Activated CD4-positive, CD25-positive, alpha-beta regulatory T cell treated with anti-CD3 and anti-CD28 coated beads, Interleukin-2, amount 50 U/mL, for 24 hours (primary cell): ENCODE data around the gene IBA57.
"Not testable (repeated sequence)": the region's sequence is repeated elsewhere in the genome, so short reads cannot be mapped to it uniquely, and the experiment has no call there.

Experiments used
- ATAC-seq, 2 donors: fragments of 150-1000 bp; cut with Tn5 transposase; one replicate each; pipeline ENCODE4 v1.10.0; 2021; ENCODE audit warnings: mild to moderate bottlenecking in 1 of 2, moderate library complexity in 1 of 2

Gene IBA57

GRCh38 chr1:228213917-228214808 is 48.6 kb downstream of the IBA57 start:
- no peak for ATAC-seq

GRCh38 chr1:228214921-228215662 is 49.5 kb downstream of the IBA57 start:
- ATAC-seq = no peak

GRCh38 chr1:228215663-228216116 is 50.1 kb downstream of the IBA57 start:
- ATAC-seq = no peak

GRCh38 chr1:228216371-228217320 is 51.0 kb downstream of the IBA57 start:
- ATAC-seq = no peak

GRCh38 chr1:228217551-228218344 is 52.1 kb downstream of the IBA57 start:
- ATAC-seq = no peak

- no peak for ATAC-seq
Observed at GRCh38 chr1:228218513-228219244, 53.1 kb downstream of the IBA57 start.

GRCh38 chr1:228219245-228219961 is 53.8 kb downstream of the IBA57 start:
- ATAC-seq = no peak

- no peak for ATAC-seq
Observed at GRCh38 chr1:228219962-228220780, 54.6 kb downstream of the IBA57 start.

- ATAC-seq = not testable (repeated sequence)
Observed at GRCh38 chr1:228221097-228221496, 55.5 kb downstream of the IBA57 start.

- ATAC-seq = no peak
Observed at GRCh38 chr1:228222548-228222947, 56.9 kb downstream of the IBA57 start.

GRCh38 chr1:228224198-228225164 is 58.9 kb downstream of the IBA57 start:
- no peak for ATAC-seq

GRCh38 chr1:228225165-228225710 is 59.6 kb downstream of the IBA57 start:
- ATAC-seq = no peak

GRCh38 chr1:228225740-228226139 is 60.1 kb downstream of the IBA57 start:
- no peak for ATAC-seq

- ATAC-seq = no peak
Observed at GRCh38 chr1:228226141-228226874, 60.7 kb downstream of the IBA57 start.

- ATAC-seq = no peak
Observed at GRCh38 chr1:228226956-228227791, 61.6 kb downstream of the IBA57 start.

GRCh38 chr1:228228147-228228546 is 62.5 kb downstream of the IBA57 start:
- not testable (repeated sequence) for ATAC-seq
